Stimulated activated CD8-positive, alpha-beta memory T cell treated with anti-CD3 and anti-CD28 coated beads, Interleukin-4, amount 100 ng/mL, for 1 hour (primary cell): ENCODE results near the gene KANSL1.

Source experiments
- DNase-seq, 2 donors: peaks; one replicate each; pipeline ENCODE4 v3.0.0-alpha.2; 2020; ENCODE audit warnings: low read depth in 2 of 2, low spot score in 1 of 2

The KANSL1 gene

GRCh38 chr17:45985447-45985846 is 207.8 kb downstream of the KANSL1 start:
- no peak for DNase-seq

- DNase-seq: no peak
Observed at GRCh38 chr17:45984368-45984767, 208.9 kb downstream of the KANSL1 start.

- DNase-seq: no peak
Observed at GRCh38 chr17:45983614-45984310, 209.5 kb downstream of the KANSL1 start.

GRCh38 chr17:45982791-45983613 is 210.2 kb downstream of the KANSL1 start:
- no peak for DNase-seq

GRCh38 chr17:45981306-45981705 is 211.9 kb downstream of the KANSL1 start:
- no peak for DNase-seq

GRCh38 chr17:45980855-45981254 is 212.4 kb downstream of the KANSL1 start:
- DNase-seq: no peak
